ENCODE results near the gene MLLT3. TPM values are rescaled to one million over a fixed set of nuclear protein-coding genes. Genes with fewer than 3 reads are reported as not detected.

Gene MLLT3
- total RNA-seq, 1 experiment from 2014 or later: 7.0 TPM

- H3K36me3 Mint-ChIP-seq: no peaks in the 10 kb centered on the region
- no peaks in the 10 kb centered on the region for H3K27me3 Mint-ChIP-seq (ENCODE audit: low read depth)
- H3K9me3 Mint-ChIP-seq: no peaks in the 10 kb centered on the region
- H3K4me1 Mint-ChIP-seq: peaks cover 8% of the 10 kb centered on the region
- ChIA-PET POLR2A (no interaction called here), CTCF (interaction anchor here (0.9 kb wide), 1 partner anchor 68 kb away, joined by 3 read pairs; no protein-coding TSS in a partner anchor)
- H3K27ac Mint-ChIP-seq: no peak overlapping the region
- TF ChIP-seq, protein P1, sequence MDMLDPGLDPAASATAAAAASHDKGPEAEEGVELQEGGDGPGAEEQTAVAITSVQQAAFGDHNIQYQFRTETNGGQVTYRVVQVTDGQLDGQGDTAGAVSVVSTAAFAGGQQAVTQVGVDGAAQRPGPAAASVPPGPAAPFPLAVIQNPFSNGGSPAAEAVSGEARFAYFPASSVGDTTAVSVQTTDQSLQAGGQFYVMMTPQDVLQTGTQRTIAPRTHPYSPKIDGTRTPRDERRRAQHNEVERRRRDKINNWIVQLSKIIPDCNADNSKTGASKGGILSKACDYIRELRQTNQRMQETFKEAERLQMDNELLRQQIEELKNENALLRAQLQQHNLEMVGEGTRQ (CRISPR knock-in tag; IDR thresholded peaks at IDR 0.05): no peak
- TF ChIP-seq, protein P2, sequence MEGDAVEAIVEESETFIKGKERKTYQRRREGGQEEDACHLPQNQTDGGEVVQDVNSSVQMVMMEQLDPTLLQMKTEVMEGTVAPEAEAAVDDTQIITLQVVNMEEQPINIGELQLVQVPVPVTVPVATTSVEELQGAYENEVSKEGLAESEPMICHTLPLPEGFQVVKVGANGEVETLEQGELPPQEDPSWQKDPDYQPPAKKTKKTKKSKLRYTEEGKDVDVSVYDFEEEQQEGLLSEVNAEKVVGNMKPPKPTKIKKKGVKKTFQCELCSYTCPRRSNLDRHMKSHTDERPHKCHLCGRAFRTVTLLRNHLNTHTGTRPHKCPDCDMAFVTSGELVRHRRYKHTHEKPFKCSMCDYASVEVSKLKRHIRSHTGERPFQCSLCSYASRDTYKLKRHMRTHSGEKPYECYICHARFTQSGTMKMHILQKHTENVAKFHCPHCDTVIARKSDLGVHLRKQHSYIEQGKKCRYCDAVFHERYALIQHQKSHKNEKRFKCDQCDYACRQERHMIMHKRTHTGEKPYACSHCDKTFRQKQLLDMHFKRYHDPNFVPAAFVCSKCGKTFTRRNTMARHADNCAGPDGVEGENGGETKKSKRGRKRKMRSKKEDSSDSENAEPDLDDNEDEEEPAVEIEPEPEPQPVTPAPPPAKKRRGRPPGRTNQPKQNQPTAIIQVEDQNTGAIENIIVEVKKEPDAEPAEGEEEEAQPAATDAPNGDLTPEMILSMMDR (IDR thresholded peaks at IDR 0.05): no peak
- TF ChIP-seq FOXP1 (CRISPR knock-in tag; IDR thresholded peaks at IDR 0.05; ENCODE audit: borderline replicate concordance): no peak
- no peak for TF ChIP-seq ESRRA (CRISPR knock-in tag; IDR thresholded peaks at IDR 0.05; ENCODE audit: borderline replicate concordance)
- TF ChIP-seq, protein P3, sequence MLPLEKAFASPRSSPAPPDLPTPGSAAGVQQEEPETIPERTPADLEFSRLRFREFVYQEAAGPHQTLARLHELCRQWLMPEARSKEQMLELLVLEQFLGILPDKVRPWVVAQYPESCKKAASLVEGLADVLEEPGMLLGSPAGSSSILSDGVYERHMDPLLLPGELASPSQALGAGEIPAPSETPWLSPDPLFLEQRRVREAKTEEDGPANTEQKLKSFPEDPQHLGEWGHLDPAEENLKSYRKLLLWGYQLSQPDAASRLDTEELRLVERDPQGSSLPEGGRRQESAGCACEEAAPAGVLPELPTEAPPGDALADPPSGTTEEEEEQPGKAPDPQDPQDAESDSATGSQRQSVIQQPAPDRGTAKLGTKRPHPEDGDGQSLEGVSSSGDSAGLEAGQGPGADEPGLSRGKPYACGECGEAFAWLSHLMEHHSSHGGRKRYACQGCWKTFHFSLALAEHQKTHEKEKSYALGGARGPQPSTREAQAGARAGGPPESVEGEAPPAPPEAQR (CRISPR knock-in tag; IDR thresholded peaks at IDR 0.05): no peak
- no peak for TF ChIP-seq NR2C2 (CRISPR knock-in tag; IDR thresholded peaks at IDR 0.05)
- TF ChIP-seq, protein P4, sequence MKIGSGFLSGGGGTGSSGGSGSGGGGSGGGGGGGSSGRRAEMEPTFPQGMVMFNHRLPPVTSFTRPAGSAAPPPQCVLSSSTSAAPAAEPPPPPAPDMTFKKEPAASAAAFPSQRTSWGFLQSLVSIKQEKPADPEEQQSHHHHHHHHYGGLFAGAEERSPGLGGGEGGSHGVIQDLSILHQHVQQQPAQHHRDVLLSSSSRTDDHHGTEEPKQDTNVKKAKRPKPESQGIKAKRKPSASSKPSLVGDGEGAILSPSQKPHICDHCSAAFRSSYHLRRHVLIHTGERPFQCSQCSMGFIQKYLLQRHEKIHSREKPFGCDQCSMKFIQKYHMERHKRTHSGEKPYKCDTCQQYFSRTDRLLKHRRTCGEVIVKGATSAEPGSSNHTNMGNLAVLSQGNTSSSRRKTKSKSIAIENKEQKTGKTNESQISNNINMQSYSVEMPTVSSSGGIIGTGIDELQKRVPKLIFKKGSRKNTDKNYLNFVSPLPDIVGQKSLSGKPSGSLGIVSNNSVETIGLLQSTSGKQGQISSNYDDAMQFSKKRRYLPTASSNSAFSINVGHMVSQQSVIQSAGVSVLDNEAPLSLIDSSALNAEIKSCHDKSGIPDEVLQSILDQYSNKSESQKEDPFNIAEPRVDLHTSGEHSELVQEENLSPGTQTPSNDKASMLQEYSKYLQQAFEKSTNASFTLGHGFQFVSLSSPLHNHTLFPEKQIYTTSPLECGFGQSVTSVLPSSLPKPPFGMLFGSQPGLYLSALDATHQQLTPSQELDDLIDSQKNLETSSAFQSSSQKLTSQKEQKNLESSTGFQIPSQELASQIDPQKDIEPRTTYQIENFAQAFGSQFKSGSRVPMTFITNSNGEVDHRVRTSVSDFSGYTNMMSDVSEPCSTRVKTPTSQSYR (CRISPR knock-in tag; IDR thresholded peaks at IDR 0.05): no peak
- TF ChIP-seq NFYB (CRISPR knock-in tag; conservative IDR thresholded peaks at IDR 0.05; ENCODE audit: low read depth): no peak
- no peak for TF ChIP-seq JAZF1 (CRISPR knock-in tag; IDR thresholded peaks at IDR 0.05)
- TF ChIP-seq, protein P5, sequence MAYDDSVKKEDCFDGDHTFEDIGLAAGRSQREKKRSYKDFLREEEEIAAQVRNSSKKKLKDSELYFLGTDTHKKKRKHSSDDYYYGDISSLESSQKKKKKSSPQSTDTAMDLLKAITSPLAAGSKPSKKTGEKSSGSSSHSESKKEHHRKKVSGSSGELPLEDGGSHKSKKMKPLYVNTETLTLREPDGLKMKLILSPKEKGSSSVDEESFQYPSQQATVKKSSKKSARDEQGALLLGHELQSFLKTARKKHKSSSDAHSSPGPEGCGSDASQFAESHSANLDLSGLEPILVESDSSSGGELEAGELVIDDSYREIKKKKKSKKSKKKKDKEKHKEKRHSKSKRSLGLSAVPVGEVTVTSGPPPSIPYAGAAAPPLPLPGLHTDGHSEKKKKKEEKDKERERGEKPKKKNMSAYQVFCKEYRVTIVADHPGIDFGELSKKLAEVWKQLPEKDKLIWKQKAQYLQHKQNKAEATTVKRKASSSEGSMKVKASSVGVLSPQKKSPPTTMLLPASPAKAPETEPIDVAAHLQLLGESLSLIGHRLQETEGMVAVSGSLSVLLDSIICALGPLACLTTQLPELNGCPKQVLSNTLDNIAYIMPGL (CRISPR knock-in tag; IDR thresholded peaks at IDR 0.05): no peak
- TF ChIP-seq AFF4 (CRISPR knock-in tag; IDR thresholded peaks at IDR 0.05; ENCODE audit: borderline replicate concordance): no peak
- TF ChIP-seq, protein P6, sequence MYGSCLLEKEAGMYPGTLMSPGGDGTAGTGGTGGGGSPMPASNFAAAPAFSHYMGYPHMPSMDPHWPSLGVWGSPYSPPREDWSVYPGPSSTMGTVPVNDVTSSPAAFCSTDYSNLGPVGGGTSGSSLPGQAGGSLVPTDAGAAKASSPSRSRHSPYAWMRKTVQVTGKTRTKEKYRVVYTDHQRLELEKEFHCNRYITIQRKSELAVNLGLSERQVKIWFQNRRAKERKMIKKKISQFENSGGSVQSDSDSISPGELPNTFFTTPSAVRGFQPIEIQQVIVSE (CRISPR knock-in tag; IDR thresholded peaks at IDR 0.05; ENCODE audit: borderline replicate concordance): no peak
- no peak for TF ChIP-seq MAX (CRISPR knock-in tag; IDR thresholded peaks at IDR 0.05)
- DNase-seq (ENCODE audit: low spot score): no peak
- H3K4me3 Mint-ChIP-seq: no peak overlapping the region
- no peak for ATAC-seq
These were observed 29.6 kb downstream of the MLLT3 start for GRCh38 chr9:20592673-20593072.
